Tibial artery (tissue), 4 donors: ENCODE measurements around the gene EIF4E1B.

ENCODE experiments used
- DNase-seq, 2 donors: peaks; one replicate each; pipeline ENCODE4 v3.0.0-alpha.2; 2019
- H3K27ac ChIP-seq, 2 donors: fragments of 200-600 bp; sonication (generic) in 1 of 2; 1 replicate in 1 of 2; 2 replicates in 1 of 2; pipeline ENCODE4 v1.5.1; 2018 to 2019; ENCODE audit warnings: mild to moderate bottlenecking in 1 of 2
- H3K27me3 ChIP-seq, 2 donors: fragments of 200-600 bp; sonication (generic) in 1 of 2; one replicate each; pipeline versions ENCODE4 v1.5.1 to v1.6.0; 2016 to 2019
- H3K36me3 ChIP-seq, 3 donors: fragments of 200-600 bp; sonication (generic) in 2 of 3; one replicate each; pipeline ENCODE4 v1.5.1; 2016 to 2019; ENCODE audit warnings: mild to moderate bottlenecking in 2 of 3
- H3K4me1 ChIP-seq, 4 donors: fragments of 200-600 bp; sonication (generic) in 2 of 4; 1 replicate in 3 of 4; 2 replicates in 1 of 4; pipeline ENCODE4 v1.5.1; 2016 to 2019
- H3K4me3 ChIP-seq, 2 donors: fragments of 200-600 bp; sonication (generic) in 1 of 2; 1 replicate in 1 of 2; 2 replicates in 1 of 2; pipeline ENCODE4 v1.5.1; 2018 to 2019; ENCODE audit warnings: mild to moderate bottlenecking in 2 of 2
- H3K9me3 ChIP-seq, 3 donors: fragments of 200-600 bp; sonication (generic) in 1 of 3; one replicate each; pipeline ENCODE4 v1.5.1; 2016 to 2019
- CTCF ChIP-seq, 2 experiments: fragments of 200-600 bp in 1 of 2; fragments of 450-650 bp in 1 of 2; IDR thresholded peaks; one replicate each; pipeline ENCODE4 v1.5.1; 2017 to 2019; ENCODE audit warnings: antibody characterized with exemption in 2 of 2, mild to moderate bottlenecking in 1 of 2, moderate library complexity in 1 of 2
- intact Hi-C: fragments of 100-400 bp; cut with DNase I; formaldehyde crosslinking; loops from one replicate; pipeline ENCODE4 v1.15.0; 2023; ENCODE audit warnings: low total_unique reads

Gene EIF4E1B

GRCh38 chr5:176682016-176682531 is 51.6 kb downstream of the EIF4E1B start:
- peaks cover 0 to 7% (median 0%) of the 10 kb centered on the region in 4 donors for H3K4me1 ChIP-seq
- DNase-seq = no peak
- no peak overlapping the region for H3K4me3 ChIP-seq
- H3K36me3 ChIP-seq = no peaks in the 10 kb centered on the region
- H3K27ac ChIP-seq = no peak overlapping the region
- peaks cover 0 to 12% (median 6%) of the 10 kb centered on the region in 3 donors for H3K9me3 ChIP-seq
- intact Hi-C loops = no loop called here
- TF ChIP-seq CTCF (IDR thresholded peaks at IDR 0.05) = no peak
- H3K27me3 ChIP-seq = peaks cover 0 to 57% of the 10 kb centered on the region in 2 donors

- no peak for TF ChIP-seq CTCF (IDR thresholded peaks at IDR 0.05)
- Histone ChIP-seq H3K27ac (no peak overlapping the region), H3K9me3 (peaks cover 0 to 12% (median 6%) of the 10 kb centered on the region in 3 donors), H3K4me1 (peaks cover 0 to 5% (median 0%) of the 10 kb centered on the region in 4 donors), H3K36me3 (no peaks in the 10 kb centered on the region), H3K27me3 (peaks cover 0 to 34% of the 10 kb centered on the region in 2 donors), H3K4me3 (no peak overlapping the region)
- intact Hi-C loops = no loop called here
- no peak for DNase-seq
Measured at GRCh38 chr5:176685010-176685409, 54.5 kb downstream of the EIF4E1B start.

- DNase-seq = no peak
- no peaks in the 10 kb centered on the region for H3K4me1 ChIP-seq
- intact Hi-C loops = no loop called here
- peaks cover 0 to 33% of the 10 kb centered on the region in 2 donors for H3K27me3 ChIP-seq
- no peaks in the 10 kb centered on the region for H3K36me3 ChIP-seq
- H3K9me3 ChIP-seq = peaks cover 0 to 12% (median 6%) of the 10 kb centered on the region in 3 donors
- H3K27ac ChIP-seq = no peak overlapping the region
- H3K4me3 ChIP-seq = no peak overlapping the region
- TF ChIP-seq CTCF (IDR thresholded peaks at IDR 0.05) = no peak
Measured at GRCh38 chr5:176687247-176687646, 56.8 kb downstream of the EIF4E1B start.

- intact Hi-C loops = no loop called here
Measured at GRCh38 chr5:176687881-176688280, 57.4 kb downstream of the EIF4E1B start.

GRCh38 chr5:176690911-176691310 is 60.4 kb downstream of the EIF4E1B start:
- intact Hi-C loops = no loop called here
- no peaks in the 10 kb centered on the region for H3K4me1 ChIP-seq
- TF ChIP-seq CTCF (IDR thresholded peaks at IDR 0.05) = no peak
- H3K4me3 ChIP-seq = no peak overlapping the region
- no peak for DNase-seq
- no peak overlapping the region for H3K27ac ChIP-seq
- H3K36me3 ChIP-seq = no peaks in the 10 kb centered on the region
- no peaks in the 10 kb centered on the region for H3K9me3 ChIP-seq
- H3K27me3 ChIP-seq = peaks cover 0 to 55% of the 10 kb centered on the region in 2 donors

More at GRCh38 chr5:176687881-176688280, 57.4 kb downstream of the EIF4E1B start:
- Histone ChIP-seq H3K4me3 (no peak overlapping the region), H3K27ac (no peak overlapping the region), H3K36me3 (no peaks in the 10 kb centered on the region), H3K9me3 (peaks cover 0 to 12% (median 6%) of the 10 kb centered on the region in 3 donors), H3K4me1 (no peaks in the 10 kb centered on the region), H3K27me3 (peaks cover 0 to 33% of the 10 kb centered on the region in 2 donors)
- DNase-seq = no peak
- TF ChIP-seq CTCF (IDR thresholded peaks at IDR 0.05) = no peak

- no peak for DNase-seq
- peaks cover 0 to 62% of the 10 kb centered on the region in 2 donors for H3K27me3 ChIP-seq
- H3K4me3 ChIP-seq = no peak overlapping the region
- H3K9me3 ChIP-seq = no peaks in the 10 kb centered on the region
- H3K27ac ChIP-seq = no peak overlapping the region
- no peaks in the 10 kb centered on the region for H3K36me3 ChIP-seq
- intact Hi-C loops = no loop called here
- no peaks in the 10 kb centered on the region for H3K4me1 ChIP-seq
- TF ChIP-seq CTCF (IDR thresholded peaks at IDR 0.05) = no peak
Measured at GRCh38 chr5:176691524-176691923, 61.0 kb downstream of the EIF4E1B start.
